CD4-positive, alpha-beta T cell treated with Interleukin-10 for 1 hour (primary cell): Measurements from ENCODE around the gene ZMYND10.

Experiments
- DNase-seq: peaks from one replicate; pipeline ENCODE4 v3.0.0-alpha.2; 2020

ZMYND10 gene

GRCh38 chr3:50370594-50370993, 25.1 kb upstream of the ZMYND10 start:
- no peak for DNase-seq

- DNase-seq: no peak
Measured at GRCh38 chr3:50369012-50369670, 23.6 kb upstream of the ZMYND10 start.

- no peak for DNase-seq
Measured at GRCh38 chr3:50365842-50366220, 20.3 kb upstream of the ZMYND10 start.

- peak; percentile 96 for DNase-seq
Measured at GRCh38 chr3:50365080-50365841, 19.7 kb upstream of the ZMYND10 start.

- DNase-seq: no peak
Measured at GRCh38 chr3:50364573-50365079, 19.1 kb upstream of the ZMYND10 start.

GRCh38 chr3:50359760-50360110, 14.2 kb upstream of the ZMYND10 start:
- no peak for DNase-seq

GRCh38 chr3:50358911-50359759, 13.6 kb upstream of the ZMYND10 start, which contains the start of gene TMEM115:
TSS of gene TMEM115 (minus strand) at chr3:50359521. CDS start at chr3:50359063, 458 bp downstream.
- DNase-seq: peak; percentile 98

GRCh38 chr3:50358355-50358910, 12.9 kb upstream of the ZMYND10 start:
- DNase-seq: no peak

GRCh38 chr3:50357481-50357880, 11.9 kb upstream of the ZMYND10 start:
- DNase-seq: no peak

- no peak for DNase-seq
Measured at GRCh38 chr3:50356553-50356952, 11.0 kb upstream of the ZMYND10 start.

- no peak for DNase-seq
Measured at GRCh38 chr3:50355829-50356552, 10.5 kb upstream of the ZMYND10 start.

GRCh38 chr3:50354850-50355249, 9.3 kb upstream of the ZMYND10 start:
- no peak for DNase-seq

- DNase-seq: no peak
Measured at GRCh38 chr3:50354186-50354764, 8.7 kb upstream of the ZMYND10 start.

- DNase-seq: no peak
Measured at GRCh38 chr3:50353245-50354004, 7.9 kb upstream of the ZMYND10 start.

GRCh38 chr3:50352781-50353180, 7.2 kb upstream of the ZMYND10 start:
- DNase-seq: no peak

GRCh38 chr3:50351323-50351697, 5.8 kb upstream of the ZMYND10 start:
- no peak for DNase-seq

GRCh38 chr3:50350527-50351322, 5.2 kb upstream of the ZMYND10 start, which contains the start of the genes CYB561D2 and NPRL2:
TSS of gene CYB561D2 (plus strand) at chr3:50350862. CDS start at chr3:50351434, 572 bp downstream.
TSS of gene NPRL2 (minus strand) at chr3:50350775. CDS start at chr3:50350652, 123 bp downstream.
- DNase-seq: peak; percentile 99

GRCh38 chr3:50350213-50350526, 4.6 kb upstream of the ZMYND10 start:
- DNase-seq: no peak

GRCh38 chr3:50347187-50347813, 1.8 kb upstream of the ZMYND10 start:
- peak; percentile 88 for DNase-seq

- no peak for DNase-seq
Measured at GRCh38 chr3:50345008-50345407, 524 bp downstream of the ZMYND10 start.
